ENCODE data around the gene ECE1. TPM values are rescaled to one million over a fixed set of nuclear protein-coding genes. Genes with fewer than 3 reads are reported as not detected.

Gene ECE1
- total and polyA plus RNA-seq, 2 of the 13 experiments (the other 11 are each of a cell fraction or from before 2014, with no cell fraction given), result 13.5 to 21.2 TPM

- Histone ChIP-seq H3K27ac (ENCODE audit: extremely low read length, insufficient read depth, low read length) (peak overlapping the region; percentile 38), H3K9ac (ENCODE audit: insufficient read depth, low read depth, low read length) (no peak overlapping the region), H3K36me3 (replicated peaks in 1 of 2; ENCODE audit: control insufficient read depth in 1 of 2, insufficient read depth in 2 of 2, low read length in 2 of 2) (no peaks in the 10 kb centered on the region), H3K4me1 (ENCODE audit: insufficient read depth, low read length) (peaks cover 95% of the 10 kb centered on the region), H4K20me1 (ENCODE audit: insufficient read depth, low read length) (peaks cover 3% of the 10 kb centered on the region; the same call in 1 of the 2 replicates), H3K9me3 (ENCODE audit: low read length) (no peaks in the 10 kb centered on the region), H3K79me2 (ENCODE audit: insufficient read depth, low read length) (peaks cover 11% of the 10 kb centered on the region), H3K4me3 (replicated peaks in 1 of 3; ENCODE audit: insufficient read depth in 1 of 3, low read depth in 2 of 3, low read length in 3 of 3) (peak overlapping the region in 1 of 3 experiments; percentile 49; a peak in 2 of 6 replicates), H3K27me3 (ENCODE audit: control insufficient read depth in 1 of 2, insufficient read depth in 2 of 2, low read length in 2 of 2) (no peaks in the 10 kb centered on the region), H2AFZ (ENCODE audit: low read length) (no peak overlapping the region), H3K4me2 (ENCODE audit: low read depth, low read length) (peak overlapping the region; percentile 77)
- ATAC-seq (no peak), FAIRE-seq (no peak), DNase-seq (ENCODE audit: low spot score) (no peak)
- ChIA-PET CTCF (ENCODE audit: low intra/inter-chr PET ratio, low total read pairs) (no interaction called here), POLR2A (interaction anchor here (0.9 to 3.4 kb wide), 9 partner anchors 8 to 82 kb away, joined by 3 to 43 read pairs (median 6); no protein-coding TSS in a partner anchor)
- no TSS peak for BruUV-seq (replicated peaks)
- 40% methylated on average over 8 of the region's 8 CpGs for WGBS (ENCODE audit: low lambda C conversion rate)
- intact Hi-C loops (cut with micrococcal nuclease; ENCODE audit: unreplicated experiment) (loop anchor here (5.0 kb wide), 1 partner anchor 70 kb away; no protein-coding TSS in a partner anchor), in situ Hi-C loops (cut with HindIII; ENCODE audit: extremely low pct_ligation_motif_present, low pct_unique_long_range_greater_than_20kb) (no loop called here)
- no peak for TF ChIP-seq ZNF552 (CRISPR knock-in tag; IDR thresholded peaks at IDR 0.05; ENCODE audit: borderline replicate concordance)
- no peak for TF ChIP-seq IRF2 (CRISPR knock-in tag; IDR thresholded peaks at IDR 0.05)
- TF ChIP-seq ZXDC (CRISPR knock-in tag; IDR thresholded peaks at IDR 0.05), result 0 out of 2 replicates have a peak, but pooled peaks have one; percentile 13
- TF ChIP-seq ZNF414 (CRISPR knock-in tag; IDR thresholded peaks at IDR 0.05), result no peak
- TF ChIP-seq CREB1 (IDR thresholded peaks at IDR 0.05), result 0 out of 2 replicates have a peak, but pooled peaks have one; percentile 16
- TF ChIP-seq CREB1 (CRISPR knock-in tag; IDR thresholded peaks at IDR 0.05), result no peak
- no peak for TF ChIP-seq ZNF83 (CRISPR knock-in tag; IDR thresholded peaks at IDR 0.05; ENCODE audit: borderline replicate concordance)
- peak; percentile 6; the same call in 1 of the 2 replicates for TF ChIP-seq ZSCAN22 (CRISPR knock-in tag; IDR thresholded peaks at IDR 0.05)
Observed at GRCh38 chr1:21337454-21337927, 47.2 kb upstream of the ECE1 start.

All from HepG2 (cell line).